ENCODE data around the gene GLMP.

DNA sequence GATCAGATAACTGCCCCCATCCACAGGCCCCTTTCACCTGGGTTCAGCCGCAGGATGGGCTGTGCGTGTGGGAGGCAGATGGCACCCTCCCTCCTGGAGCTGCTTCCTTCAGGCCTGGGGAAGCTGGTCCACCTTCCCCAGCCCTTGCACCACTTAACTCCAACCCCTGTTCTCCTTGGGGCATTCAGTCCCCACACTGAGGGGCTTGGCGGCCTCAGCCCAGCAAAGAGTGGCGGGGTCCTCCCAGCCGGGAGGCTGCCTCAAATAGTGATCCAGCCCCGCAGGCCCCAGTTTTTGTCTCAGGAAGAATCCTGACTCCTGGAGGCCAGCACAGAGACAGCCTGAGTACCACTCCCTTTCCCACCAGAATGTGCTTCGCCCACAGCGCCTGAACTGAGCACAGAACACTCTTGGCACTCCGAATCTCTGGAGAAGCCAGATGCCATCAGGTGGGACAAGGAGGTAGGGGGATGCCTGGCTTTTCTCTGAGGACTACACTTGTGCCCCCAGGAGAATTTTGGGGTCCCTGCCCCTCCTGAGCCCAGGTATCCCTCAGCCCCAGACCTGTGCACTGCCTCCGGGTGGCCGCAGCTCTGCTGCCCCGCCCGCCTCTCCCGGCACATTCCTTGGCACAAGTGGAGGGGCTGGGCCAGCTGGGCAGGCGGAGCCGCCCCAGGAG is 48.6 kb downstream of the GLMP start:
- TF ChIP-seq POLR2A (IDR thresholded peaks at IDR 0.05): no peak
- TF ChIP-seq, protein P1, sequence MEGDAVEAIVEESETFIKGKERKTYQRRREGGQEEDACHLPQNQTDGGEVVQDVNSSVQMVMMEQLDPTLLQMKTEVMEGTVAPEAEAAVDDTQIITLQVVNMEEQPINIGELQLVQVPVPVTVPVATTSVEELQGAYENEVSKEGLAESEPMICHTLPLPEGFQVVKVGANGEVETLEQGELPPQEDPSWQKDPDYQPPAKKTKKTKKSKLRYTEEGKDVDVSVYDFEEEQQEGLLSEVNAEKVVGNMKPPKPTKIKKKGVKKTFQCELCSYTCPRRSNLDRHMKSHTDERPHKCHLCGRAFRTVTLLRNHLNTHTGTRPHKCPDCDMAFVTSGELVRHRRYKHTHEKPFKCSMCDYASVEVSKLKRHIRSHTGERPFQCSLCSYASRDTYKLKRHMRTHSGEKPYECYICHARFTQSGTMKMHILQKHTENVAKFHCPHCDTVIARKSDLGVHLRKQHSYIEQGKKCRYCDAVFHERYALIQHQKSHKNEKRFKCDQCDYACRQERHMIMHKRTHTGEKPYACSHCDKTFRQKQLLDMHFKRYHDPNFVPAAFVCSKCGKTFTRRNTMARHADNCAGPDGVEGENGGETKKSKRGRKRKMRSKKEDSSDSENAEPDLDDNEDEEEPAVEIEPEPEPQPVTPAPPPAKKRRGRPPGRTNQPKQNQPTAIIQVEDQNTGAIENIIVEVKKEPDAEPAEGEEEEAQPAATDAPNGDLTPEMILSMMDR (IDR thresholded peaks at IDR 0.05): no peak

All from thyroid gland (tissue), 4 donors.